HG03103 (cell line): ENCODE measurements around the gene CAMTA1.

Source experiments
- ATAC-seq: cut with Tn5 transposase; IDR thresholded peaks from one replicate; pipeline ENCODE4 v1.9.1; 2021; ENCODE audit warnings: low read depth; ENCODE audit not compliant: unreplicated experiment

Gene CAMTA1

GRCh38 chr1:7290971-7291970, 506.0 kb downstream of the CAMTA1 start:
- ATAC-seq, result no peak

- ATAC-seq, result no peak
These were observed 506.9 kb downstream of the CAMTA1 start for GRCh38 chr1:7292036-7292681.

GRCh38 chr1:7292714-7293419, 507.6 kb downstream of the CAMTA1 start:
- no peak for ATAC-seq

- ATAC-seq, result no peak
These were observed 508.7 kb downstream of the CAMTA1 start for GRCh38 chr1:7293702-7294629.

- ATAC-seq, result no peak
These were observed 509.4 kb downstream of the CAMTA1 start for GRCh38 chr1:7294636-7295035.

GRCh38 chr1:7295946-7296345, 510.7 kb downstream of the CAMTA1 start:
- ATAC-seq, result no peak

GRCh38 chr1:7296968-7297367, 511.7 kb downstream of the CAMTA1 start:
- no peak for ATAC-seq

GRCh38 chr1:7298145-7298544, 512.9 kb downstream of the CAMTA1 start:
- no peak for ATAC-seq

GRCh38 chr1:7298749-7299151, 513.5 kb downstream of the CAMTA1 start:
- ATAC-seq, result no peak

GRCh38 chr1:7299329-7299799, 514.1 kb downstream of the CAMTA1 start:
- no peak for ATAC-seq

- ATAC-seq, result no peak
These were observed 514.7 kb downstream of the CAMTA1 start for GRCh38 chr1:7299994-7300393.

- ATAC-seq, result no peak
These were observed 515.8 kb downstream of the CAMTA1 start for GRCh38 chr1:7300893-7301663.

GRCh38 chr1:7301664-7301981, 516.4 kb downstream of the CAMTA1 start:
- no peak for ATAC-seq

DNA sequence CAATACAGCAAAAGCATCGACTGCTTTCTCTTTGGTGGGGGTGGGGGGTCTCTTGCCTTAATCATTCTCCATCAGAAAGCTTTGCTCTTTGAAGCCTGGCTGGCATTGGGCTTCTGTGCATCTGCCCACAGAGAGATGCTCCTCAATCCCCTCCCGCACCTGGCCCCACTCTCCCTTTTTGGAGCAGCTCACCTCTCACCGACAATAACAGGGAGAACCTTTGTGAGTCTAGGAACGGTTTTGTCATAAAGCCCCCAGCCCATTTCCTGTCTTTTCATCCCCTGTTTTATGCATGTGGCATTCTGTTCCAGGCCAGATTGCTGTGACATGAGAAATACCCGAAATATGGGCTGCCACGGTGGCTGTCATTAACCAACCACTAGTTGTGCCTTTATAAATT, 516.9 kb downstream of the CAMTA1 start:
- no peak for ATAC-seq

DNA sequence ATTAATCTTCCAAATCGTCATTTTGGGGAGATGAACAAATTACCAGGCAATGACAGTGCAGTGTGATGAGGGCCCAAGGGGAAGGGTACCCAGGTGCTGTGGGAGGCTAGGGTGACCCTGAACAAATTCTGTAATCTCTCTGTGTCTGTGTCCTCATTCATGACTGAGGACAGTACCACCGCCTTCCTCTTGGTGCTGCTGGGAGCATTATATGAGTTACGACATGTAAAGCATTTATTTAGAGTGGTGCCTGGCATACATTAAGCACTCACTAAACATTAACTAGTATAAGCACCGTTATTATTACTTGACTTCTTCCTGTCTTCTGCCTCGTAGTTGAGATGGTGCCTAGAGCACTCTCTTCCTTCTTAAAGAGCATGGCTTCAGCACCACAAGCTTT, 517.6 kb downstream of the CAMTA1 start:
- no peak for ATAC-seq

GRCh38 chr1:7303554-7304317, 518.5 kb downstream of the CAMTA1 start:
- ATAC-seq, result no peak

DNA sequence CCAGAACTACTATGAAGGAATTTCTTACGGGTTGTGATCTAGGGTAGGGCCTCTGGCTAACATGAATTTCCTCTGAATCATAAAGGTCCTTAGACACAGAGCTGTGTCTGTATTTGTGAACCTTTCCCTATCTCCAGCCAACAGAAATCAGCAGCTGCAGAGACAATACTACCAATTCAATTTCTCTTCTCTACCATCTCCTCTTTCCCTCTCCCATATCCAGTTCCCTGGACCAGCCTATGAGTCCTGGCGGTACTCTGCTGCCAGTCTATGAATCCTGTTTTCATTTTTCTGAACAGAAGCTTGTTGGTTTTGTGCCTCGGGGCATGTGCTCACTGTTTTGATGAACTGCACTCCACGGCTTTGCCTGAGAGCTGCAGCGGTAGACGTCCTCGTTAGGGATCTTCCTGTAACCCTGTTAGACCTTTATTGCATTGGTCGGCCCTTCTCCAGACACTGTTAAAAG, 527.9 kb downstream of the CAMTA1 start:
- ATAC-seq, result no peak

DNA sequence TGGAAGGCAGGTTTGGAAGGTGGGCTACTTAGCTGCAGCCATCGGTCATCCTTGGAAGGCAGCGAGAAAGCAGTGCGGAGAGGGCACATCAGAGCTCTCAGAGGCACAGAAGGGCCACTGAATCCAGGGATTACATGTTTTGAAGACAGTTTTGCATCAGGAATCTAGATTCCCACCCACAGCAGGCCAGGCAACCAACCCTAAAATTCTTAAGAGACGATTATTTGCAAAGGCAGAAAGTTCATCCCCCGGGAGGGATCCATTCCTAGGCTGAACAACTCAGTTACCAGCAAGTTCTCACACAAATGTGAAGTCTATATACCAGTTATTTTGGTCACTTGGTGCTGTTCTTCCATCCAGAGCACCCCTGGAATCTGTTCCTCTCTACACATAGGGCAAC, 528.6 kb downstream of the CAMTA1 start:
- no peak for ATAC-seq

DNA sequence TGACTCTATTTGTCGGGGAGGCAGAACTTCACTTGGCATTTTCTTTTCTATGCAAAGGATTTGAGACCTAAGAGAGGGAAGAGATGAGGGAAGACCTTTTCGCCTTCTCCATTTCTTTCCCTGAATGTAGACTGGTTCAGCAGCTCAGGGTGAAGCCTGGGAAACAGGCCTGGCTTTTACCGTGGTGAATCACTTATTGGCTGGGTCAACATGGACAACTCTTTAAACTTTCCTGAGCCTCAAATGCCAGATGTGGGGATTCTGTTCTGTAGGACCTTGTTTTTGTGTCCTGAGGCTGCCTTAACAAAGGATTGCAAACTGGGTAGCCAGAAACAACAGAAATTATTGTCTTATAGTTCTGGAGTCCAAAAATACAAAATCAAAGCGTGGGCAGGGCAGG, 530.1 kb downstream of the CAMTA1 start:
- ATAC-seq, result no peak
